Endothelial cell of umbilical vein (primary cell): ENCODE results near the gene AHCY. TPM values are rescaled to one million over a fixed set of nuclear protein-coding genes. Genes with fewer than 3 reads are reported as not detected.

Source experiments
- BruUV-seq: library from RNA; stranded (reverse); fragments of 400-500 nt; replicated peaks from 2 replicates; lab custom pipeline; 2021; lab: Mats Ljungman, UMichigan
- CTCF ChIA-PET: fragments of 300-600, 350-600 bp; sonication (Branson Sonifier 250); formaldehyde crosslinking; loops from one replicate; lab custom pipeline; 2021; ENCODE audit warnings: antibody characterized with exemption, inconsistent platforms; lab: Charles Lee
- POLR2A ChIA-PET: fragments of 300-600, 350-600 bp; sonication (Branson Sonifier 250); formaldehyde crosslinking; loops from one replicate; lab custom pipeline; 2021; ENCODE audit warnings: antibody characterized with exemption, inconsistent platforms; lab: Charles Lee
- DNase-seq: peaks from one replicate; pipeline ENCODE4 v3.0.0-alpha.2; 2011; ENCODE audit warnings: low read depth, low spot score
- FAIRE-seq: peaks from 2 replicates; lab custom pipeline; 2011; peaks lifted over from hg19 to GRCh38; lab: Jason Lieb, UNC
- H2AFZ ChIP-seq: 2 replicates; pipeline ENCODE4 v1.6.0; 2012; ENCODE audit warnings: low read depth, low read length, control low read depth, inconsistent platforms
- H3K27ac ChIP-seq: 2 replicates; pipeline ENCODE4 v1.5.1; 2011; ENCODE audit warnings: low read depth, mild to moderate bottlenecking, control low read depth, low read length, moderate library complexity; ENCODE audit not compliant: insufficient read depth
- H3K27me3 ChIP-seq, 2 experiments: 2 replicates each; pipeline versions ENCODE4 v1.6.0 to v1.6.1; 2011; ENCODE audit warnings: low read length in 2 of 2, mixed read lengths in 1 of 2; ENCODE audit not compliant: control insufficient read depth in 2 of 2, insufficient read depth in 2 of 2
- H3K36me3 ChIP-seq, 2 experiments: 2 replicates in 1 of 2; 3 replicates in 1 of 2; pipeline ENCODE4 v1.5.1; 2011; ENCODE audit warnings: low read length in 2 of 2, mild to moderate bottlenecking in 1 of 2, moderate library complexity in 1 of 2; ENCODE audit not compliant: control insufficient read depth in 2 of 2, insufficient read depth in 2 of 2; ENCODE audit errors: extremely low read depth in 1 of 2
- H3K4me1 ChIP-seq: 3 replicates; pipeline ENCODE4 v1.5.1; 2011; ENCODE audit warnings: mild to moderate bottlenecking, low read length; ENCODE audit not compliant: control insufficient read depth, insufficient read depth; ENCODE audit errors: extremely low read depth
- H3K4me2 ChIP-seq: 2 replicates; pipeline ENCODE4 v1.6.1; 2011; ENCODE audit warnings: low read length, control low read depth, mixed read lengths; ENCODE audit not compliant: insufficient read depth
- H3K4me3 ChIP-seq, 3 experiments: fragments of 200-600 bp in 1 of 3; sonication (generic), shearing (Covaris generic) in 1 of 3; replicated peaks in 1 of 3; 2 replicates each; pipeline ENCODE4 v1.5.1; 2011 to 2016; ENCODE audit warnings: control low read depth in 3 of 3, low read length in 3 of 3, mild to moderate bottlenecking in 2 of 3, inconsistent platforms in 1 of 3, low read depth in 1 of 3, moderate library complexity in 1 of 3; ENCODE audit not compliant: insufficient read depth in 1 of 3
- H3K79me2 ChIP-seq: 2 replicates; pipeline ENCODE4 v1.6.0; 2012; ENCODE audit warnings: low read length, inconsistent platforms; ENCODE audit not compliant: control insufficient read depth, insufficient read depth
- H3K9ac ChIP-seq: replicated peaks from 2 replicates; pipeline ENCODE3; 2011; ENCODE audit warnings: low read length, control low read depth; ENCODE audit not compliant: insufficient read depth; ENCODE audit errors: extremely low read depth
- H3K9me1 ChIP-seq: replicated peaks from 3 replicates; pipeline ENCODE4 v1.6.0; 2011; ENCODE audit warnings: mild to moderate bottlenecking, low read length; ENCODE audit not compliant: control insufficient read depth, insufficient read depth; ENCODE audit errors: extremely low read depth
- H3K9me3 ChIP-seq: replicated peaks from 2 replicates; pipeline ENCODE4 v1.5.1; 2012; ENCODE audit warnings: low read length, inconsistent platforms; ENCODE audit not compliant: control insufficient read depth, insufficient read depth
- H4K20me1 ChIP-seq: replicated peaks from 2 replicates; pipeline ENCODE3; 2011; ENCODE audit warnings: mild to moderate bottlenecking, low read length; ENCODE audit not compliant: control insufficient read depth, insufficient read depth; ENCODE audit errors: extremely low read depth
- EZH2 ChIP-seq: IDR thresholded peaks from 2 replicates; pipeline ENCODE4 v1.6.1; 2012; ENCODE audit warnings: borderline replicate concordance, low read depth, mild to moderate bottlenecking, moderate library complexity, low read length, inconsistent platforms; ENCODE audit not compliant: severe bottlenecking
- FOS ChIP-seq: IDR thresholded peaks from 2 replicates; pipeline ENCODE4 v1.6.1; 2011; ENCODE audit warnings: mild to moderate bottlenecking, low read length, moderate library complexity, borderline replicate concordance; ENCODE audit not compliant: insufficient read depth
- GATA2 ChIP-seq: IDR thresholded peaks from 2 replicates; pipeline ENCODE4 v1.7.0; 2011; ENCODE audit warnings: low read depth, mild to moderate bottlenecking, moderate library complexity, mixed read lengths, low read length; ENCODE audit not compliant: insufficient read length, insufficient read depth
- JUN ChIP-seq: IDR thresholded peaks from 2 replicates; pipeline ENCODE4 v1.6.1; 2011; ENCODE audit warnings: borderline replicate concordance, low read depth; ENCODE audit not compliant: insufficient read length, insufficient read depth
- MYC ChIP-seq: IDR thresholded peaks from one replicate; pipeline ENCODE4 v1.6.1; 2011; ENCODE audit warnings: mild to moderate bottlenecking, low read depth, low read length
- POLR2A ChIP-seq: IDR thresholded peaks from 2 replicates; pipeline ENCODE4 v1.6.1; 2012; ENCODE audit warnings: low read depth, mild to moderate bottlenecking, control low read depth, low read length
- POLR2AphosphoS5 ChIP-seq: IDR thresholded peaks from 2 replicates; pipeline ENCODE4 v1.6.1; 2012; ENCODE audit warnings: low read depth, mild to moderate bottlenecking, control low read depth, low read length, moderate library complexity; ENCODE audit not compliant: insufficient read depth
- dilution Hi-C: fragments of 300-500 bp; cut with MboI; formaldehyde crosslinking; loops from one replicate; pipeline ENCODE4 v1.15.0; 2019; ENCODE audit warnings: low sequenced_read_pairs; ENCODE audit not compliant: extremely low pct_ligation_motif_present
- intact Hi-C: fragments of 100-400 bp; cut with micrococcal nuclease; formaldehyde crosslinking; loops from one replicate; pipeline ENCODE4 v1.10.0; 2022
- polyA plus RNA-seq, 4 experiments: library from polyadenylated mRNA; depleted of rRNA in 3 of 4; stranded (reverse) in 3 of 4; unstranded in 1 of 4; fragments of >200 nt; gene quantifications; 2 replicates each; pipeline versions ENCODE4 v1.2.1 to v1.2.3, GENCODE V29; 2011 to 2012; ENCODE audit warnings: missing spikeins in 1 of 4
- total RNA-seq: library from RNA; stranded (reverse); gene quantifications from 2 replicates; pipeline ENCODE4 v1.2.3, GENCODE V29; 2021
- TF ChIP-seq, protein P1 (sequence below), 2 donors: IDR thresholded peaks; 1 replicate in 1 of 2; 2 replicates in 1 of 2; pipeline ENCODE4 v1.5.1; 2011; ENCODE audit warnings: low read length in 2 of 2, mild to moderate bottlenecking in 2 of 2, moderate library complexity in 2 of 2, control low read depth in 1 of 2, inconsistent platforms in 1 of 2, low read depth in 1 of 2; ENCODE audit not compliant: insufficient read depth in 1 of 2; ENCODE audit errors: extremely low read depth in 1 of 2
- TF ChIP-seq, protein P2 (sequence below): IDR thresholded peaks from 2 replicates; pipeline ENCODE4 v1.6.1; 2011; ENCODE audit not compliant: insufficient read depth, insufficient read length

Gene AHCY
- total and polyA plus RNA-seq, 2 donors (not counting 3 experiments of a cell fraction or from before 2014, with no cell fraction given), result 94.7 to 168 TPM

- BruUV-seq, result no TSS peak
- H3K4me3 ChIP-seq, result no peak overlapping the region
- intact Hi-C loops, result no loop called here
Measured at GRCh38 chr20:34334654-34335407, 31.7 kb upstream of the AHCY start.

More at GRCh38 chr20:34334654-34335407, 31.7 kb upstream of the AHCY start:
- POLR2A ChIA-PET, result no interaction called here
- no peak overlapping the region for H2AFZ ChIP-seq
- no peaks in the 10 kb centered on the region for H3K79me2 ChIP-seq
- peak; percentile 18 for FAIRE-seq
- CTCF ChIA-PET, result interaction anchor here (0.9 to 3.5 kb wide), 5 partner anchors 9 to 144 kb away, joined by 3 to 19 read pairs (median 4); no protein-coding TSS in a partner anchor
- H3K36me3 ChIP-seq, result no peaks in the 10 kb centered on the region
- H3K9me3 ChIP-seq, result no peaks in the 10 kb centered on the region
- H3K27ac ChIP-seq, result no peak overlapping the region
- H3K9me1 ChIP-seq, result no peaks in the 10 kb centered on the region
- DNase-seq, result peak; percentile 52
- dilution Hi-C loops, result no loop called here
- H3K4me2 ChIP-seq, result no peak overlapping the region
- TF ChIP-seq FOS (no peak), POLR2AphosphoS5 (no peak), MYC (no peak), JUN (no peak), GATA2 (no peak), POLR2A (no peak), EZH2 (no peak)
- TF ChIP-seq, protein P1, sequence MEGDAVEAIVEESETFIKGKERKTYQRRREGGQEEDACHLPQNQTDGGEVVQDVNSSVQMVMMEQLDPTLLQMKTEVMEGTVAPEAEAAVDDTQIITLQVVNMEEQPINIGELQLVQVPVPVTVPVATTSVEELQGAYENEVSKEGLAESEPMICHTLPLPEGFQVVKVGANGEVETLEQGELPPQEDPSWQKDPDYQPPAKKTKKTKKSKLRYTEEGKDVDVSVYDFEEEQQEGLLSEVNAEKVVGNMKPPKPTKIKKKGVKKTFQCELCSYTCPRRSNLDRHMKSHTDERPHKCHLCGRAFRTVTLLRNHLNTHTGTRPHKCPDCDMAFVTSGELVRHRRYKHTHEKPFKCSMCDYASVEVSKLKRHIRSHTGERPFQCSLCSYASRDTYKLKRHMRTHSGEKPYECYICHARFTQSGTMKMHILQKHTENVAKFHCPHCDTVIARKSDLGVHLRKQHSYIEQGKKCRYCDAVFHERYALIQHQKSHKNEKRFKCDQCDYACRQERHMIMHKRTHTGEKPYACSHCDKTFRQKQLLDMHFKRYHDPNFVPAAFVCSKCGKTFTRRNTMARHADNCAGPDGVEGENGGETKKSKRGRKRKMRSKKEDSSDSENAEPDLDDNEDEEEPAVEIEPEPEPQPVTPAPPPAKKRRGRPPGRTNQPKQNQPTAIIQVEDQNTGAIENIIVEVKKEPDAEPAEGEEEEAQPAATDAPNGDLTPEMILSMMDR (IDR thresholded peaks at IDR 0.05; ENCODE audit: extremely low read depth in 1 of 2, insufficient read depth in 1 of 2, low read depth in 1 of 2, low read length in 2 of 2), result no peak
- TF ChIP-seq, protein P2, sequence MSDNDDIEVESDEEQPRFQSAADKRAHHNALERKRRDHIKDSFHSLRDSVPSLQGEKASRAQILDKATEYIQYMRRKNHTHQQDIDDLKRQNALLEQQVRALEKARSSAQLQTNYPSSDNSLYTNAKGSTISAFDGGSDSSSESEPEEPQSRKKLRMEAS, result no peak
- peaks cover 8% of the 10 kb centered on the region for H3K4me1 ChIP-seq
- no peak overlapping the region for H3K9ac ChIP-seq
- H3K27me3 ChIP-seq, result no peaks in the 10 kb centered on the region
- no peaks in the 10 kb centered on the region for H4K20me1 ChIP-seq
